Tibial artery (tissue), 4 donors: ENCODE results near the gene CCDC144A.
A peak's percentile ranks its signal among the peaks of the same experiment; 100 is the strongest.
"Not testable (repeated sequence)": the region's sequence is repeated elsewhere in the genome, so short reads cannot be mapped to it uniquely, and the experiment has no call there.

Experiments used
- DNase-seq, 2 donors: peaks; one replicate each; pipeline ENCODE4 v3.0.0-alpha.2; 2019
- H3K27ac ChIP-seq, 2 donors: fragments of 200-600 bp; sonication (generic) in 1 of 2; 1 replicate in 1 of 2; 2 replicates in 1 of 2; pipeline ENCODE4 v1.5.1; 2018 to 2019; ENCODE audit warnings: mild to moderate bottlenecking in 1 of 2
- H3K27me3 ChIP-seq, 2 donors: fragments of 200-600 bp; sonication (generic) in 1 of 2; one replicate each; pipeline versions ENCODE4 v1.5.1 to v1.6.0; 2016 to 2019
- H3K36me3 ChIP-seq, 3 donors: fragments of 200-600 bp; sonication (generic) in 2 of 3; one replicate each; pipeline ENCODE4 v1.5.1; 2016 to 2019; ENCODE audit warnings: mild to moderate bottlenecking in 2 of 3
- H3K4me1 ChIP-seq, 4 donors: fragments of 200-600 bp; sonication (generic) in 2 of 4; 1 replicate in 3 of 4; 2 replicates in 1 of 4; pipeline ENCODE4 v1.5.1; 2016 to 2019
- H3K4me3 ChIP-seq, 2 donors: fragments of 200-600 bp; sonication (generic) in 1 of 2; 1 replicate in 1 of 2; 2 replicates in 1 of 2; pipeline ENCODE4 v1.5.1; 2018 to 2019; ENCODE audit warnings: mild to moderate bottlenecking in 2 of 2
- H3K9me3 ChIP-seq, 3 donors: fragments of 200-600 bp; sonication (generic) in 1 of 3; one replicate each; pipeline ENCODE4 v1.5.1; 2016 to 2019
- CTCF ChIP-seq, 2 experiments: fragments of 200-600 bp in 1 of 2; fragments of 450-650 bp in 1 of 2; IDR thresholded peaks; one replicate each; pipeline ENCODE4 v1.5.1; 2017 to 2019; ENCODE audit warnings: antibody characterized with exemption in 2 of 2, mild to moderate bottlenecking in 1 of 2, moderate library complexity in 1 of 2
- intact Hi-C: fragments of 100-400 bp; cut with DNase I; formaldehyde crosslinking; loops from one replicate; pipeline ENCODE4 v1.15.0; 2023; ENCODE audit warnings: low total_unique reads

The CCDC144A gene

GRCh38 chr17:16814439-16814838 is 124.4 kb downstream of the CCDC144A start:
- no peaks in the 10 kb centered on the region for H3K27me3 ChIP-seq
- no peaks in the 10 kb centered on the region for H3K36me3 ChIP-seq
- H3K4me3 ChIP-seq: no peak overlapping the region
- H3K4me1 ChIP-seq: peaks cover 0 to 11% (median 3%) of the 10 kb centered on the region in 4 donors
- H3K9me3 ChIP-seq: no peaks in the 10 kb centered on the region
- intact Hi-C loops: no loop called here
- TF ChIP-seq CTCF (IDR thresholded peaks at IDR 0.05): no peak
- no peak for DNase-seq
- H3K27ac ChIP-seq: no peak overlapping the region

- DNase-seq: peak in 1 of 2 donors; percentile 48
- no peak overlapping the region for H3K27ac ChIP-seq
- no peaks in the 10 kb centered on the region for H3K27me3 ChIP-seq
- no peaks in the 10 kb centered on the region for H3K36me3 ChIP-seq
- H3K4me1 ChIP-seq: peaks cover 0 to 33% (median 15%) of the 10 kb centered on the region in 4 donors
- H3K4me3 ChIP-seq: no peak overlapping the region
- intact Hi-C loops: no loop called here
- H3K9me3 ChIP-seq: no peaks in the 10 kb centered on the region
- no peak for TF ChIP-seq CTCF (IDR thresholded peaks at IDR 0.05)
Measured at GRCh38 chr17:16817201-16817600, 127.2 kb downstream of the CCDC144A start.

GRCh38 chr17:16817940-16818339 is 127.9 kb downstream of the CCDC144A start:
- H3K27ac ChIP-seq, H3K36me3 ChIP-seq, DNase-seq, H3K4me3 ChIP-seq, intact Hi-C loops, H3K27me3 ChIP-seq, H3K9me3 ChIP-seq: not testable (repeated sequence)
- peaks cover 0 to 33% (median 15%) of the 10 kb centered on the region in 4 donors for H3K4me1 ChIP-seq

- no peak for DNase-seq
- Histone ChIP-seq H3K4me1 (peaks cover 0 to 33% (median 15%) of the 10 kb centered on the region in 4 donors), H3K9me3 (no peaks in the 10 kb centered on the region), H3K27ac (no peak overlapping the region), H3K36me3 (no peaks in the 10 kb centered on the region), H3K4me3 (no peak overlapping the region), H3K27me3 (no peaks in the 10 kb centered on the region)
- intact Hi-C loops: no loop called here
- TF ChIP-seq CTCF (IDR thresholded peaks at IDR 0.05): no peak
Measured at GRCh38 chr17:16818340-16818739, 128.3 kb downstream of the CCDC144A start.

- intact Hi-C loops: no loop called here
- no peak for TF ChIP-seq CTCF (IDR thresholded peaks at IDR 0.05)
- Histone ChIP-seq H3K9me3 (no peaks in the 10 kb centered on the region), H3K4me3 (no peak overlapping the region), H3K27me3 (no peaks in the 10 kb centered on the region), H3K27ac (no peak overlapping the region), H3K36me3 (no peaks in the 10 kb centered on the region), H3K4me1 (peaks cover 0 to 40% (median 15%) of the 10 kb centered on the region in 4 donors)
- DNase-seq: peak in 1 of 2 donors; percentile 60
Measured at GRCh38 chr17:16818821-16819683, 129.0 kb downstream of the CCDC144A start.

GRCh38 chr17:16820161-16820877 is 130.3 kb downstream of the CCDC144A start:
- Histone ChIP-seq H3K27me3 (no peaks in the 10 kb centered on the region), H3K27ac (peak overlapping the region in 1 of 2 donors; percentile 14), H3K4me1 (peaks cover 0 to 41% (median 15%) of the 10 kb centered on the region in 4 donors), H3K9me3 (no peaks in the 10 kb centered on the region), H3K4me3 (no peak overlapping the region), H3K36me3 (no peaks in the 10 kb centered on the region)
- intact Hi-C loops: no loop called here
- DNase-seq: peak; percentile 47 to 83
- no peak for TF ChIP-seq CTCF (IDR thresholded peaks at IDR 0.05)
